OCI-LY7 (cell line): Measurements from ENCODE around the gene COL6A2. TPM values are rescaled to one million over a fixed set of nuclear protein-coding genes. Genes with fewer than 3 reads are reported as not detected.

Experiments used
- BruUV-seq: library from RNA; stranded (reverse); fragments of 400-500 nt; replicated peaks from 2 replicates; lab custom pipeline; 2021; lab: Mats Ljungman, UMichigan
- CTCF ChIA-PET: fragments of 300-600 bp; sonication (Branson Sonifier 250); formaldehyde crosslinking; loops from one replicate; lab custom pipeline; 2022; ENCODE audit warnings: antibody characterized with exemption; ENCODE audit not compliant: unreplicated experiment; lab: Charles Lee
- POLR2A ChIA-PET: fragments of 300-600 bp; sonication (Branson Sonifier 250); formaldehyde crosslinking; loops from one replicate; lab custom pipeline; 2022; ENCODE audit warnings: antibody characterized with exemption; lab: Charles Lee
- DNase-seq: peaks from one replicate; pipeline ENCODE4 v3.0.0-alpha.2; 2015; ENCODE audit warnings: low spot score
- H2AFZ ChIP-seq: fragments of 200-600 bp; sonication (generic), shearing (Covaris generic); 2 replicates; pipeline ENCODE4 v1.6.1; 2014; ENCODE audit warnings: mild to moderate bottlenecking, antibody characterized with exemption, low read length, moderate library complexity
- H3K27ac ChIP-seq: fragments of 200-600 bp; sonication (generic); 2 replicates; pipeline ENCODE4 v1.5.1; 2014; ENCODE audit warnings: mixed run types, low read depth, mild to moderate bottlenecking, moderate library complexity, low read length, inconsistent platforms; ENCODE audit not compliant: poor library complexity, severe bottlenecking
- H3K36me3 ChIP-seq: fragments of 200-600 bp; sonication (generic); 2 replicates; pipeline ENCODE4 v1.6.1; 2014; ENCODE audit warnings: mild to moderate bottlenecking, antibody characterized with exemption, low read length, moderate library complexity, mixed read lengths; ENCODE audit not compliant: insufficient read depth
- H3K4me1 ChIP-seq: fragments of 200-600 bp; sonication (generic); 2 replicates; pipeline ENCODE4 v1.5.1; 2014; ENCODE audit warnings: mild to moderate bottlenecking, low read length; ENCODE audit not compliant: insufficient read depth, poor library complexity, severe bottlenecking
- H3K4me2 ChIP-seq: fragments of 200-600 bp; sonication (generic); 2 replicates; pipeline ENCODE4 v1.6.1; 2014; ENCODE audit warnings: mild to moderate bottlenecking, low read length
- H3K4me3 ChIP-seq: fragments of 200-600 bp; sonication (generic); 2 replicates; pipeline ENCODE4 v1.5.1; 2014; ENCODE audit warnings: mild to moderate bottlenecking, low read depth, low read length; ENCODE audit not compliant: poor library complexity, severe bottlenecking
- H3K79me2 ChIP-seq: fragments of 200-600 bp; sonication (generic); 2 replicates; pipeline ENCODE4 v1.6.1; 2016; ENCODE audit warnings: low read depth, mild to moderate bottlenecking, low read length, moderate library complexity, mixed read lengths; ENCODE audit not compliant: insufficient read depth
- H3K9me2 ChIP-seq: fragments of 200-600 bp; sonication (generic); 2 replicates; pipeline ENCODE4 v1.6.1; 2016; ENCODE audit warnings: mild to moderate bottlenecking, low read length, mixed read lengths; ENCODE audit not compliant: insufficient read depth
- H3K9me3 ChIP-seq: fragments of 200-600 bp; sonication (generic); 2 replicates; pipeline ENCODE4 v1.6.1; 2014; ENCODE audit warnings: mild to moderate bottlenecking, mixed run types, low read length, mixed read lengths
- H4K20me1 ChIP-seq: fragments of 200-600 bp; sonication (generic); 2 replicates; pipeline ENCODE4 v1.6.1; 2014; ENCODE audit warnings: mild to moderate bottlenecking, antibody characterized with exemption, low read length, moderate library complexity, mixed read lengths; ENCODE audit not compliant: insufficient read depth
- CTCF ChIP-seq: fragments of 200-600 bp; sonication (generic); conservative IDR thresholded peaks from 2 replicates; pipeline ENCODE4 v1.5.1; 2014; ENCODE audit warnings: mild to moderate bottlenecking, antibody characterized with exemption, low read length, moderate library complexity, mixed read lengths
- EZH2phosphoT487 ChIP-seq: fragments of 200-600 bp; sonication (generic); IDR thresholded peaks from 2 replicates; pipeline ENCODE4 v1.6.1; 2018; ENCODE audit warnings: low read depth, borderline replicate concordance, mild to moderate bottlenecking, mixed run types, antibody characterized with exemption, low read length, moderate library complexity, mixed read lengths
- intact Hi-C: fragments of 100-400 bp; cut with micrococcal nuclease; formaldehyde crosslinking; loops from one replicate; pipeline ENCODE4 v1.10.0; 2022; ENCODE audit not compliant: unreplicated experiment
- total RNA-seq, 2 experiments: library from RNA; depleted of rRNA in 1 of 2; stranded (reverse); fragments of >200 nt in 1 of 2; shearing (Covaris generic) in 1 of 2; gene quantifications; 2 replicates each; pipeline ENCODE4 v1.2.3, GENCODE V29; 2014 to 2022

COL6A2 gene
- total RNA-seq, 2 experiments from 2014 or later: not detected

DNA sequence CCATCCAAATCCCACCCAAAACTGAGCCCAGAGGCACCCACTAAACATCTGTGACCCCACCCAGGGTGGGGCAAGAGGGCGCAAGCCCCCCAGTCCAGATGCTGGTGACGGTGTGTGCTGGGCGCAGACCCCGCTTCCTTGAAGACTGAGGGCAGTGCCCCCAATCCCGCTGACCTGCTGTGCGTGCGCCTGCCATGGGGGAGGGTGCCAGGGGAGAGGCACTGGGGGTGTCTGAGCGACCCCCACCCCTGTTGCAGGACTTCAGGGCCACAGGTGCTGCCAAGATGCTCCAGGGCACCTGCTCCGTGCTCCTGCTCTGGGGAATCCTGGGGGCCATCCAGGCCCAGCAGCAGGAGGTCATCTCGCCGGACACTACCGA, 13.3 kb downstream of the COL6A2 start:
- ChIA-PET POLR2A (no interaction called here), CTCF (no interaction called here)
- no peak overlapping the region for H3K27ac ChIP-seq
- H3K4me2 ChIP-seq: no peak overlapping the region
- H3K79me2 ChIP-seq: no peaks in the 10 kb centered on the region
- H3K4me3 ChIP-seq: no peak overlapping the region
- H3K4me1 ChIP-seq: no peaks in the 10 kb centered on the region
- no peaks in the 10 kb centered on the region for H3K9me2 ChIP-seq
- TF ChIP-seq EZH2phosphoT487 (no peak), CTCF (no peak)
- DNase-seq: no peak
- peaks cover 7% of the 10 kb centered on the region for H3K9me3 ChIP-seq
- intact Hi-C loops: no loop called here
- no TSS peak for BruUV-seq
- no peaks in the 10 kb centered on the region for H3K36me3 ChIP-seq
- H4K20me1 ChIP-seq: no peaks in the 10 kb centered on the region
- H2AFZ ChIP-seq: no peak overlapping the region

- ChIA-PET CTCF (no interaction called here), POLR2A (no interaction called here)
- no peak overlapping the region for H3K4me2 ChIP-seq
- H3K79me2 ChIP-seq: no peaks in the 10 kb centered on the region
- H2AFZ ChIP-seq: no peak overlapping the region
- H3K4me3 ChIP-seq: no peak overlapping the region
- peaks cover 7% of the 10 kb centered on the region for H3K9me3 ChIP-seq
- intact Hi-C loops: no loop called here
- no peaks in the 10 kb centered on the region for H3K4me1 ChIP-seq
- no peaks in the 10 kb centered on the region for H3K36me3 ChIP-seq
- TF ChIP-seq CTCF: no peak
- TF ChIP-seq EZH2phosphoT487: no peak
- no peaks in the 10 kb centered on the region for H3K9me2 ChIP-seq
- no peak for DNase-seq
- no peak overlapping the region for H3K27ac ChIP-seq
- no peaks in the 10 kb centered on the region for H4K20me1 ChIP-seq
- BruUV-seq: no TSS peak
Measured at GRCh38 chr21:46111857-46112724, 14.2 kb downstream of the COL6A2 start.

DNA sequence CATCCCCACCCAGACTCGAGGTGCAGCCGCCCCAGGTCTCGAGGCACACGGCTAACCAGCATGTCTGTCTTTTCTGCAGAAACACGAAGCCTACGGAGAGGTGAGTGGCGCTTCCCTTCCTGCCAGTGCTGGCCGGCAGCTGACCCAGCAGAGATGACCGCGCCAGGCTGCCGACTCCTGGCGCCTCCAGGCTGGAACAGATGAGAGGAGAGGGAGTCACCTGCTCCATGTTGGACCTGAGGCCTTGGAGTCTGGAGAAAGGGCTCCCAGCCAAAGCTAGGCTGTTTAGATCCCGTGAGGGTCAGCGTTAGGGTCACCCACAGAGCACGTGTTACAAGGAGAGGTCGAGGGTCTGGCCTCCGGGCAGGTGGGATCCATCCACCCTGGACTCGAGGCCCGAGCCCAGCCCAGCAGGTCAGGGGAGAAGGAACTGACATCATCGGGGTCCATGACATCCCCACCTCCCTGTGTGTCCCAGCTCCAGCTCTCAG, 14.9 kb downstream of the COL6A2 start:
- no peak for DNase-seq
- H3K9me3 ChIP-seq: peaks cover 7% of the 10 kb centered on the region
- intact Hi-C loops: no loop called here
- no peaks in the 10 kb centered on the region for H3K36me3 ChIP-seq
- H3K4me1 ChIP-seq: no peaks in the 10 kb centered on the region
- no peak overlapping the region for H3K4me2 ChIP-seq
- no peak overlapping the region for H3K27ac ChIP-seq
- no peaks in the 10 kb centered on the region for H3K79me2 ChIP-seq
- H3K4me3 ChIP-seq: no peak overlapping the region
- TF ChIP-seq CTCF (no peak), EZH2phosphoT487 (no peak)
- H3K9me2 ChIP-seq: no peaks in the 10 kb centered on the region
- ChIA-PET POLR2A (no interaction called here), CTCF (no interaction called here)
- no TSS peak for BruUV-seq
- no peak overlapping the region for H2AFZ ChIP-seq
- H4K20me1 ChIP-seq: no peaks in the 10 kb centered on the region
